ENCODE results near the gene PIK3CD. TPM values are rescaled to one million over a fixed set of nuclear protein-coding genes. Genes with fewer than 3 reads are reported as not detected.

PIK3CD gene
- total and polyA plus RNA-seq, 10 of the 15 experiments (the other 5 are each of a cell fraction or from before 2014, with no cell fraction given): 7.0 to 101 (median 51.1) TPM

DNA sequence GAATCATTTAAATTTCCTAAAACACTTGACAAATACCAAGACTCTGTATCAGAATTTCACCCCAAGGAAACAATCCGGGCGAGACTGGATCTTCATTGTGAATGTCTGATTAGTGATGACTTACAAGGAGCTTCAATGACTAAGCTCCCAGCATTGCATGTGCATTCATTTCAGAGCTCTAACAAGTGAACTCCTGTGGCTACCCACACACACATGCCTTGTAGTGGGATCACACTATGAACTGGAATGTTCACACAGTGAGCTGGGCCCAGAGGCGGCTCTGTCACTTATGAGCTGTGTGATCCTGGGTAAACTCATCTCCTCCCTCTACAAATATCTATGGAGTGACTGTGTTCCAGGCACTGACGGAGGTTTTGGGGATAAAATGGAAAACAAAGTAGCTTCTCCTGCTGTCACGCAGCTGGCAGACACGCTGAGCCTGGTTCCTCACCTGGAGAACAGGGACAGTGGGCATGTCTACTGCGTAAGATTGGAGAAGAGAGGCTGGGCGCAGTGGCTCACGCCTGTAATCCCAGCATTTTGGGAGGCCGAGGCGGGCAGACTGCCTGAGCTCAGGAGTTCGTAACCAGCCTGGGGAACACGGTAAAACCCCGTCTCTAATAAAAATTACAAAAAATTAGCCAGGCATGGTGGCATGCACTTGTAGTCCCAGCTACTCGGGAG lies 115.4 kb downstream of the PIK3CD start:
- ChIA-PET RAD21 (ENCODE audit: unreplicated experiment) (no interaction called here), POLR2A (no interaction called here), CTCF (interaction anchor here (1.0 to 1.7 kb wide), 3 partner anchors 12 to 54 kb away, joined by 3 to 7 read pairs (median 4); no protein-coding TSS in a partner anchor), SMC1A (ENCODE audit: uncharacterized antibody, unreplicated experiment) (interaction anchor here (1.2 kb wide), 2 partner anchors 9 to 17 kb away, joined by 3 to 7 read pairs; no protein-coding TSS in a partner anchor)
- H3K4me1 ChIP-seq (ENCODE audit: control insufficient read depth, insufficient read depth, low read length): no peaks in the 10 kb centered on the region
- ATAC-seq (no peak), DNase-seq (ENCODE audit: low read depth, low spot score) (no peak), FAIRE-seq (no peak)
- no peak overlapping the region for H3K4me2 ChIP-seq (ENCODE audit: control insufficient read depth, insufficient read depth)
- no peak overlapping the region for H3K4me3 ChIP-seq
- no peak overlapping the region for H3K9ac ChIP-seq (ENCODE audit: control insufficient read depth, insufficient read depth, low read length)
- no peaks in the 10 kb centered on the region for H4K20me1 ChIP-seq (ENCODE audit: control insufficient read depth, insufficient read depth)
- in situ Hi-C loops (cut with MboI) (no loop called here), intact Hi-C loops (cut with micrococcal nuclease; ENCODE audit: unreplicated experiment) (no loop called here)
- no peaks in the 10 kb centered on the region for H3K27me3 ChIP-seq (replicated peaks in 1 of 2; ENCODE audit: control insufficient read depth in 2 of 2, insufficient read depth in 2 of 2, low read length in 1 of 2)
- TF ChIP-seq, protein P1, sequence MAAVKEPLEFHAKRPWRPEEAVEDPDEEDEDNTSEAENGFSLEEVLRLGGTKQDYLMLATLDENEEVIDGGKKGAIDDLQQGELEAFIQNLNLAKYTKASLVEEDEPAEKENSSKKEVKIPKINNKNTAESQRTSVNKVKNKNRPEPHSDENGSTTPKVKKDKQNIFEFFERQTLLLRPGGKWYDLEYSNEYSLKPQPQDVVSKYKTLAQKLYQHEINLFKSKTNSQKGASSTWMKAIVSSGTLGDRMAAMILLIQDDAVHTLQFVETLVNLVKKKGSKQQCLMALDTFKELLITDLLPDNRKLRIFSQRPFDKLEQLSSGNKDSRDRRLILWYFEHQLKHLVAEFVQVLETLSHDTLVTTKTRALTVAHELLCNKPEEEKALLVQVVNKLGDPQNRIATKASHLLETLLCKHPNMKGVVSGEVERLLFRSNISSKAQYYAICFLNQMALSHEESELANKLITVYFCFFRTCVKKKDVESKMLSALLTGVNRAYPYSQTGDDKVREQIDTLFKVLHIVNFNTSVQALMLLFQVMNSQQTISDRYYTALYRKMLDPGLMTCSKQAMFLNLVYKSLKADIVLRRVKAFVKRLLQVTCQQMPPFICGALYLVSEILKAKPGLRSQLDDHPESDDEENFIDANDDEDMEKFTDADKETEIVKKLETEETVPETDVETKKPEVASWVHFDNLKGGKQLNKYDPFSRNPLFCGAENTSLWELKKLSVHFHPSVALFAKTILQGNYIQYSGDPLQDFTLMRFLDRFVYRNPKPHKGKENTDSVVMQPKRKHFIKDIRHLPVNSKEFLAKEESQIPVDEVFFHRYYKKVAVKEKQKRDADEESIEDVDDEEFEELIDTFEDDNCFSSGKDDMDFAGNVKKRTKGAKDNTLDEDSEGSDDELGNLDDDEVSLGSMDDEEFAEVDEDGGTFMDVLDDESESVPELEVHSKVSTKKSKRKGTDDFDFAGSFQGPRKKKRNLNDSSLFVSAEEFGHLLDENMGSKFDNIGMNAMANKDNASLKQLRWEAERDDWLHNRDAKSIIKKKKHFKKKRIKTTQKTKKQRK (IDR thresholded peaks at IDR 0.05; ENCODE audit: low read depth, low read length): no peak
- TF ChIP-seq SREBF2 (IDR thresholded peaks at IDR 0.05; ENCODE audit: low read length) (no peak), RBBP5 (conservative IDR thresholded peaks at IDR 0.05) (no peak), BACH1 (IDR thresholded peaks at IDR 0.05; ENCODE audit: borderline replicate concordance) (no peak), TARDBP (IDR thresholded peaks at IDR 0.05; ENCODE audit: borderline replicate concordance) (no peak), TCF12 (IDR thresholded peaks at IDR 0.05; ENCODE audit: low read depth, low read length) (no peak), ETV6 (conservative IDR thresholded peaks at IDR 0.05 in 1 of 2, IDR thresholded peaks at IDR 0.05 in 1 of 2; ENCODE audit: borderline replicate concordance in 1 of 2, low read depth in 1 of 2) (no peak), ZNF622 (IDR thresholded peaks at IDR 0.05) (no peak)
- TF ChIP-seq, protein P2, sequence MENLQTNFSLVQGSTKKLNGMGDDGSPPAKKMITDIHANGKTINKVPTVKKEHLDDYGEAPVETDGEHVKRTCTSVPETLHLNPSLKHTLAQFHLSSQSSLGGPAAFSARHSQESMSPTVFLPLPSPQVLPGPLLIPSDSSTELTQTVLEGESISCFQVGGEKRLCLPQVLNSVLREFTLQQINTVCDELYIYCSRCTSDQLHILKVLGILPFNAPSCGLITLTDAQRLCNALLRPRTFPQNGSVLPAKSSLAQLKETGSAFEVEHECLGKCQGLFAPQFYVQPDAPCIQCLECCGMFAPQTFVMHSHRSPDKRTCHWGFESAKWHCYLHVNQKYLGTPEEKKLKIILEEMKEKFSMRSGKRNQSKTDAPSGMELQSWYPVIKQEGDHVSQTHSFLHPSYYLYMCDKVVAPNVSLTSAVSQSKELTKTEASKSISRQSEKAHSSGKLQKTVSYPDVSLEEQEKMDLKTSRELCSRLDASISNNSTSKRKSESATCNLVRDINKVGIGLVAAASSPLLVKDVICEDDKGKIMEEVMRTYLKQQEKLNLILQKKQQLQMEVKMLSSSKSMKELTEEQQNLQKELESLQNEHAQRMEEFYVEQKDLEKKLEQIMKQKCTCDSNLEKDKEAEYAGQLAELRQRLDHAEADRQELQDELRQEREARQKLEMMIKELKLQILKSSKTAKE (IDR thresholded peaks at IDR 0.05; ENCODE audit: low read depth, poor library complexity, severe bottlenecking): no peak
- H3K9me3 ChIP-seq (replicated peaks; ENCODE audit: control insufficient read depth, insufficient read depth, low read length): no peaks in the 10 kb centered on the region
- BruUV-seq (replicated peaks): no TSS peak
- peaks cover 2 to 6% of the 10 kb centered on the region in 2 experiments; a peak in 2 of 4 replicates for H3K36me3 ChIP-seq (ENCODE audit: control insufficient read depth in 2 of 2, insufficient read depth in 2 of 2, low read length in 1 of 2)
- H2AFZ ChIP-seq (ENCODE audit: control insufficient read depth, low read depth, low read length): no peak overlapping the region
- 94% methylated on average over 15 of the region's 15 CpGs for WGBS (ENCODE audit: insufficient coverage, insufficient replicate concordance, low lambda C conversion rate, missing lambda C conversion rate)
- H3K27ac ChIP-seq (ENCODE audit: control insufficient read depth, insufficient read depth): no peak overlapping the region
- no peaks in the 10 kb centered on the region; the same call in 1 of the 2 replicates for H3K79me2 ChIP-seq (ENCODE audit: control insufficient read depth, insufficient read depth, low read length)
